Posterior cingulate gyrus (tissue), 11 donors: ENCODE measurements around the gene CPXM2.

Source experiments
- DNase-seq, 10 donors: peaks; one replicate each; pipeline versions ENCODE4 v3.0.0 to v3.0.0-alpha.2; 2020 to 2021; ENCODE audit warnings: mixed read lengths in 3 of 10
- intact Hi-C: fragments of 100-400 bp; cut with DNase I; formaldehyde crosslinking; loops from one replicate; pipeline ENCODE4 v1.15.1; 2023

CPXM2 gene

GRCh38 chr10:123891144-123892071, at the start of gene CPXM2:
CPXM2 (minus strand) TSS chr10:123891807; CDS start chr10:123891659, 148 bp downstream.
- DNase-seq, result no peak
- intact Hi-C loops, result no loop called here

- DNase-seq, result peak in 1 of 10 donors; percentile 67
- intact Hi-C loops, result no loop called here
Observed at GRCh38 chr10:123939591-123939990, 48.0 kb upstream of the CPXM2 start.

GRCh38 chr10:123938890-123939289, 47.3 kb upstream of the CPXM2 start:
- no peak for DNase-seq
- intact Hi-C loops, result no loop called here

- intact Hi-C loops, result no loop called here
- no peak for DNase-seq
Observed at GRCh38 chr10:123936426-123936825, 44.8 kb upstream of the CPXM2 start.

GRCh38 chr10:123935680-123936079, 44.1 kb upstream of the CPXM2 start:
- intact Hi-C loops, result no loop called here
- DNase-seq, result no peak

GRCh38 chr10:123934846-123935245, 43.2 kb upstream of the CPXM2 start:
- DNase-seq, result no peak

GRCh38 chr10:123930340-123931001, 38.9 kb upstream of the CPXM2 start:
- intact Hi-C loops, result no loop called here
- DNase-seq, result no peak

More at GRCh38 chr10:123934846-123935245, 43.2 kb upstream of the CPXM2 start:
- intact Hi-C loops, result no loop called here

GRCh38 chr10:123929791-123930190, 38.2 kb upstream of the CPXM2 start:
- no peak for DNase-seq
- intact Hi-C loops, result no loop called here

GRCh38 chr10:123928427-123928826, 36.8 kb upstream of the CPXM2 start:
- intact Hi-C loops, result no loop called here
- DNase-seq, result no peak

- no peak for DNase-seq
- intact Hi-C loops, result no loop called here
Observed at GRCh38 chr10:123926401-123927264, 35.0 kb upstream of the CPXM2 start.

- intact Hi-C loops, result no loop called here
- no peak for DNase-seq
Observed at GRCh38 chr10:123922126-123922525, 30.5 kb upstream of the CPXM2 start.

- no peak for DNase-seq
- intact Hi-C loops, result no loop called here
Observed at GRCh38 chr10:123916775-123917174, 25.2 kb upstream of the CPXM2 start.

- intact Hi-C loops, result no loop called here
- peak in 1 of 10 donors; percentile 35 for DNase-seq
Observed at GRCh38 chr10:123913688-123914268, 22.2 kb upstream of the CPXM2 start.

GRCh38 chr10:123912871-123913270, 21.3 kb upstream of the CPXM2 start:
- DNase-seq, result no peak
- intact Hi-C loops, result no loop called here

GRCh38 chr10:123912466-123912865, 20.9 kb upstream of the CPXM2 start:
- DNase-seq, result no peak
- intact Hi-C loops, result no loop called here

- DNase-seq, result no peak
- intact Hi-C loops, result no loop called here
Observed at GRCh38 chr10:123911866-123912265, 20.3 kb upstream of the CPXM2 start.

GRCh38 chr10:123909866-123910265, 18.3 kb upstream of the CPXM2 start:
- DNase-seq, result no peak
- intact Hi-C loops, result no loop called here

GRCh38 chr10:123909426-123909825, 17.8 kb upstream of the CPXM2 start:
- intact Hi-C loops, result no loop called here
- no peak for DNase-seq

- intact Hi-C loops, result no loop called here
- no peak for DNase-seq
Observed at GRCh38 chr10:123908379-123908778, 16.8 kb upstream of the CPXM2 start.

- intact Hi-C loops, result no loop called here
- no peak for DNase-seq
Observed at GRCh38 chr10:123906884-123907652, 15.5 kb upstream of the CPXM2 start.
